GM19395 (cell line): ENCODE results near the gene DNAH10.

ENCODE experiments used
- ATAC-seq: cut with Tn5 transposase; IDR thresholded peaks from one replicate; pipeline ENCODE4 v1.9.1; 2021; ENCODE audit warnings: mild to moderate bottlenecking, moderate library complexity; ENCODE audit not compliant: unreplicated experiment

The DNAH10 gene

GRCh38 chr12:123761841-123762714 lies at the start of gene DNAH10:
TSS of gene DNAH10 (plus strand) at chr12:123762301. CDS start at chr12:123762337, 36 bp downstream.
- peak; percentile 71 for ATAC-seq

- ATAC-seq: no peak
Observed at GRCh38 chr12:123712780-123713319, 49.3 kb upstream of the DNAH10 start.

GRCh38 chr12:123713398-123713797 lies 48.7 kb upstream of the DNAH10 start:
- ATAC-seq: no peak

GRCh38 chr12:123713823-123714585 lies 48.1 kb upstream of the DNAH10 start:
- peak; percentile 46 for ATAC-seq

- no peak for ATAC-seq
Observed at GRCh38 chr12:123715195-123715594, 46.9 kb upstream of the DNAH10 start.

- ATAC-seq: no peak
Observed at GRCh38 chr12:123717350-123717749, 44.8 kb upstream of the DNAH10 start.

GRCh38 chr12:123720141-123720814 lies 41.8 kb upstream of the DNAH10 start:
- no peak for ATAC-seq

- no peak for ATAC-seq
Observed at GRCh38 chr12:123721245-123721644, 40.9 kb upstream of the DNAH10 start.

GRCh38 chr12:123723011-123723410 lies 39.1 kb upstream of the DNAH10 start:
- no peak for ATAC-seq

- ATAC-seq: no peak
Observed at GRCh38 chr12:123723765-123724164, 38.3 kb upstream of the DNAH10 start.

GRCh38 chr12:123726244-123726643 lies 35.9 kb upstream of the DNAH10 start:
- ATAC-seq: no peak

- ATAC-seq: no peak
Observed at GRCh38 chr12:123726962-123727361, 35.1 kb upstream of the DNAH10 start.

- no peak for ATAC-seq
Observed at GRCh38 chr12:123727878-123728277, 34.2 kb upstream of the DNAH10 start.

- no peak for ATAC-seq
Observed at GRCh38 chr12:123731596-123731995, 30.5 kb upstream of the DNAH10 start.

GRCh38 chr12:123732251-123732650 lies 29.9 kb upstream of the DNAH10 start:
- ATAC-seq: no peak

GRCh38 chr12:123733229-123733628 lies 28.9 kb upstream of the DNAH10 start:
- ATAC-seq: no peak

- no peak for ATAC-seq
Observed at GRCh38 chr12:123734268-123734667, 27.8 kb upstream of the DNAH10 start.

GRCh38 chr12:123741937-123742572 lies 20.0 kb upstream of the DNAH10 start:
- no peak for ATAC-seq

- ATAC-seq: no peak
Observed at GRCh38 chr12:123743002-123743401, 19.1 kb upstream of the DNAH10 start.

GRCh38 chr12:123744836-123745235 lies 17.3 kb upstream of the DNAH10 start:
- ATAC-seq: no peak

GRCh38 chr12:123747309-123747708 lies 14.8 kb upstream of the DNAH10 start:
- ATAC-seq: no peak
